HG03280 (cell line): ENCODE data around the gene C22orf42.
"Not testable (repeated sequence)": the region's sequence is repeated elsewhere in the genome, so short reads cannot be mapped to it uniquely, and the experiment has no call there.

Source experiments
- ATAC-seq: cut with Tn5 transposase; IDR thresholded peaks from one replicate; pipeline ENCODE4 v1.9.1; 2021; ENCODE audit warnings: mild to moderate bottlenecking, moderate library complexity; ENCODE audit not compliant: unreplicated experiment

C22orf42 gene, protein sequence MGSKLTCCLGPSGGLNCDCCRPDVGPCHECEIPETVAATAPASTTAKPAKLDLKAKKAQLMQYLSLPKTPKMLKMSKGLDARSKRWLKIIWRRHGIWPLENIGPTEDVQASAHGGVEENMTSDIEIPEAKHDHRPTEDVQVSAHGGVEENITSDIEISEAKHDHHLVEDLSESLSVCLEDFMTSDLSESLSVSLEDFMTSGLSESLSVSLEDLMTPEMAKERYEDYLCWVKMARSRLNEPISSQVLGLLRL

DNA sequence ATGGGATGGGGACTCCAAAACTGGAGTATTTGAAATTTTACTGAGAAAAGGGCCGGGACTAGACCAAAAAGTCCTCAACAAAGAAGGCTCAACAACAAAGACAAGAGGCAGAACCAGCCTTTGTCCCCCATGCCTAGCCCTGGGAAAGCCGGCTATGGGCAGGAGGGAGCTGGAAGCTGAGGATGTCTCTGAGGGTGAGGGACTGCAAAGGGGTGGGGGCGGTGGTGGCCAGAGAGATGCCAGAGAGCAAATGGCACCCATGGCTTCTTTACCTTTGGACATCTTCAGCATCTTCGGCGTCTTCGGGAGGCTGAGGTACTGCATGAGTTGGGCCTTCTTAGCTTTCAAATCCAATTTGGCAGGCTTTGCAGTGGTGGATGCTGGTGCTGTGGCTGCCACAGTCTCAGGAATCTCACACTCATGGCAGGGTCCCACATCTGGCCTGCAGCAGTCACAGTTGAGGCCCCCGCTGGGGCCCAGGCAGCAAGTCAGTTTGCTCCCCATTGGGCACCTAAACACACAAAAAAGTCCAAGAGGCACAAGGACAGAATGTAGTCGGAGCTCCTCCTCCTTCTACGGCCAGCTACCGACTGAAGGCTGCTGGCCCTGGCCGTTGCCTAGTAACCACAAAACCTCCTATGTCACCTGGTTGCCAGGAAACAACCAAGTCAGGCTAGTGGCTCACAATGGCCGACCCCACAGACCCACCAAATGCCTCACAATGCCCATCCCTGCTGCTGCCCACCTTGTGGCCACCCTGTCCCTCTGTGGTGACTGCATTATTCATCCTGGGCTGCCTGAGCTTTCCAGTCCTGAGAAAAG, at the start of gene C22orf42:
C22orf42 (minus strand) TSS at position 592 of the 822 bp plus-strand sequence; CDS start at position 504, 88 bp downstream.
- no peak for ATAC-seq

DNA sequence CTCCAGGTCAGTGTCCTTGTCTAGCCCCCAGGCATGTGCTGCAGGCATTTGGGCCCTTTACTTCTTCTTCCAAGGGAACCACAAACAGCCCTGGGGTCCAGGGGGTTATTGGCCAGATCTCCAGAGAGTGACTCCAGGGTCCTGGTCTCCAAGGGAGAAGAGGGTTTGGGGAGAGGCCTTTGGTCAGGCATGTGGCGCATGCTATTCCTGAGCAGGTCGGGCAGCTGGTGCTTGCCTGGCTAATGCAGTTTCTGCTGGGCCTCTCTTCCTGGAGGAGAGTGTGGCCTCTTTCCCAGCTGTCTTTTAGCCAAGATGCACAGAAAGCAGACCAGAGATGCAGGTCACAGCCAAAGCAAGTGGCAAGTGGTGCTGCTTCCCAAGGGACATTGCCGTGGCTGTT, 49.6 kb upstream of the C22orf42 start:
- no peak for ATAC-seq

- ATAC-seq: no peak
Measured at GRCh38 chr22:32207971-32208480, 48.9 kb upstream of the C22orf42 start.

- ATAC-seq: no peak
Measured at GRCh38 chr22:32206774-32207758, 48.0 kb upstream of the C22orf42 start.

- no peak for ATAC-seq
Measured at GRCh38 chr22:32205974-32206773, 47.1 kb upstream of the C22orf42 start.

GRCh38 chr22:32204856-32205722, 46.0 kb upstream of the C22orf42 start, which contains the start of gene RFPL2:
Gene RFPL2 (minus strand): TSS chr22:32205073. CDS start chr22:32202451, 2,622 bp downstream.
- ATAC-seq: no peak

- no peak for ATAC-seq
Measured at GRCh38 chr22:32204040-32204855, 45.1 kb upstream of the C22orf42 start.

- no peak for ATAC-seq
Measured at GRCh38 chr22:32203181-32204039, 44.3 kb upstream of the C22orf42 start.

DNA sequence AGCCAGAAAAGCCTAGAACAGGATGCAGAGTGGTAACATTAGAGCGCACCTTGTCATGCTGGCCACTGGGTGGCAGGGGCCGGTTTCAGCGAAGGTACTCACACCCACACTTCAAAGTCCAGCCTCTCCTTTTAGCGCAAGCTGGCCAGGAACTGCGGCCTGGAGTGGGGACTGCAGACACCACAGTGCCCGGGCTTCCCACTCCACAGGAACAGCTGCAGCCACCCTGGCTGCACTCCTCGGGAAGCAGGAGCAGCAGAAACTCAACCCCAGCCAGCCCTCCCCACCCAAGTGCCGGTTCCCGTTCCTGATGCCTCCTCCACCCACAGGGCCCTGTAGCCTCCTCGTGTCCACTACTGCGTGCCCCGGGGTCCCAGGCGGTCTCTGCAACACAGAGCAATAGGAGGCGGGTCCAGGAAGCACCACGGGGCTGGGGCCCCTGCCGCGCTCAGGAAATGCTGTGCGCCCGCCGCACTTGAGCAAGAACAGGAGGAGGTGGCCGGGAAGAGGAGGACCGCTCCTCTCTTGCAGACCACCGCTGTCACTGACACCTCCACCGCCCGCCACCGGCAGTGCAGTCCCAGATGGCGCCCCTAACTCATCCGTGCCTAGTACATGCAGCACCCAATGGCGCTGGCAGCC, 43.6 kb upstream of the C22orf42 start:
- ATAC-seq: no peak

GRCh38 chr22:32202161-32202538, 43.0 kb upstream of the C22orf42 start:
- no peak for ATAC-seq

- no peak for ATAC-seq
Measured at GRCh38 chr22:32200752-32201151, 41.6 kb upstream of the C22orf42 start.

GRCh38 chr22:32199961-32200360, 40.9 kb upstream of the C22orf42 start:
- no peak for ATAC-seq

DNA sequence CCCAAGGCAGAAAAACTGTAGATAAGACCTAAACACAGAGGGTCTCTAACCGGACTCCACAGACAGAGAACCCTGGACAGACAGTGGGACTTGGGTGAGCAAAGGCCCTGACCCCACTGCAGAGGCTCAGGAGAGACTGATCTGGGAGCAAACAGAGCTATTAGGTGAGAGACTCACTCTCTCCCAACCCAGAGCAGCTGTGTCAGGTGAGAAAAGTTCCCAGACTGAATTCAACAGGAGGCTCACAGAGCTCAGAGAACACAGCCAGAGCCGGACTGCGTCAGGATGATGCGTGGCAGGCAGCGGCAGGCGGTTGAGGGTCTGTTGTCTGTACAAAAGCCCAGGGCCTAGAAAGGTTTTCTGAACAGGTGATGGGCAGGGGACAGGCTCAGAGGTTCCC, 40.2 kb upstream of the C22orf42 start:
- no peak for ATAC-seq

- not testable (repeated sequence) for ATAC-seq
Measured at GRCh38 chr22:32197553-32198226, 38.6 kb upstream of the C22orf42 start.

DNA sequence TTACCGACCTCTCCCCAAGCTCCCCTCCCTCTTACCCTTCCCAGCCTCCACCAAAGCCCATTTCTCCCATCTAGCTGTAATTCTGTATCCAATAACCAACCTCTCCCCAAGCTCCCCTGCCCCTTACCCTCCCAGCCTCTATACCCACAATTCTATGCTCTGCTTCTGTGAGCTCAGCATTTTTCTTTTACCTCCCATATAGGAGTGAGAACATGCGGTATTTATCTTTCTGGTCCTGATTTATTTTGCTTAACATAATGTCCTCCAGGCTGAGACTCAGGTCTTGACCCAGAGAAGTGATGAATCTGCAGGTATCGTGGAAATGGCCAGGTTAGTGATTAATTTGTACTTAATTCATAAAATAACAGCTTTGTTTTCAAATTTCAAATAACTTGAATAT, 36.8 kb upstream of the C22orf42 start:
- ATAC-seq: not testable (repeated sequence)

GRCh38 chr22:32193346-32193745, 34.2 kb upstream of the C22orf42 start:
- ATAC-seq: not testable (repeated sequence)
